GM10266 (cell line): ENCODE measurements around the gene RELL2.

ENCODE experiments used
- DNase-seq: peaks from one replicate; pipeline ENCODE4 v3.0.0; 2012; ENCODE audit errors: extremely low spot score
- TF ChIP-seq, protein P1 (sequence below): IDR thresholded peaks from 2 replicates; pipeline ENCODE4 v1.5.1; 2012; ENCODE audit warnings: mild to moderate bottlenecking, low read depth; ENCODE audit not compliant: control insufficient read depth, insufficient read depth; ENCODE audit errors: missing control alignments

The RELL2 gene

DNA sequence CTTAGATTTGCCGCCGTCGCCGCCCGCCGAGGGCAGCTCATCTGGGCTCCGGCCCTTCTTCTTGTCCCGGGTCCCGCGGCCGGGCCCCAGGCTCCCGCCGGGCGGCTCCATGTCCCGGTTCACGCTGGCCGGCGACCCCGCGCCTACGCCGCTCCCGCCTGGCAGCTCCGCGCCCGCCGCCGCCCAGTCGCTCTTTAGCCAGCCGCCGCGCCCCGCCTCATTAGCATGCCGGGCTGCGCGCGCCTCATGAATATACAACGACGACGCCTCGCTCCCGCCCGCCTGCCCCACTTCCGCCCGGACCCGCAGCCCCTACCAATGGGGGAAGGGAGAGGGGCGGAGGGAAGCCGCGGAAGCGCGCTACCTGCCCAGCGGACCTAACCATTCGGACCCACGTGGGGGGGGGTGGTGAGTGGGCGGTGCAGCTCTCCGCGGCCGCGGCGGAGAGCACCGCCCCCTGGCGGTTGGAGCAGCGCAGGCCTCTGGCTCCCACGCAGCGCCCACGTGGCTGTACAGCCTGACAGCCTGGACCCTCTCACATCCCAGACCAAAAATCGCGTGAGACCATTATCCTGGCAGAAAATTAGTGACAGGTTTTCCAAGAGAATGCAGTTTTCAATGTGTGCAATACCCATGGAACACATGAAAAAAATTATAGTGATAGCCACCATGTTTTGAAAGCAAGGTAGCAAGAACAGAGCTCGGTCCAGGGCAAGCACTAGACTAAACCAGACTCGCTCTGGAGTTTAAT lies 17.8 kb upstream of the RELL2 start, which contains the start of gene DIAPH1:
TSS of gene DIAPH1 (minus strand) at position 197 of the 751 bp plus-strand sequence. CDS start at position 111, 86 bp downstream.
- DNase-seq = peak; percentile 95
- TF ChIP-seq, protein P1, sequence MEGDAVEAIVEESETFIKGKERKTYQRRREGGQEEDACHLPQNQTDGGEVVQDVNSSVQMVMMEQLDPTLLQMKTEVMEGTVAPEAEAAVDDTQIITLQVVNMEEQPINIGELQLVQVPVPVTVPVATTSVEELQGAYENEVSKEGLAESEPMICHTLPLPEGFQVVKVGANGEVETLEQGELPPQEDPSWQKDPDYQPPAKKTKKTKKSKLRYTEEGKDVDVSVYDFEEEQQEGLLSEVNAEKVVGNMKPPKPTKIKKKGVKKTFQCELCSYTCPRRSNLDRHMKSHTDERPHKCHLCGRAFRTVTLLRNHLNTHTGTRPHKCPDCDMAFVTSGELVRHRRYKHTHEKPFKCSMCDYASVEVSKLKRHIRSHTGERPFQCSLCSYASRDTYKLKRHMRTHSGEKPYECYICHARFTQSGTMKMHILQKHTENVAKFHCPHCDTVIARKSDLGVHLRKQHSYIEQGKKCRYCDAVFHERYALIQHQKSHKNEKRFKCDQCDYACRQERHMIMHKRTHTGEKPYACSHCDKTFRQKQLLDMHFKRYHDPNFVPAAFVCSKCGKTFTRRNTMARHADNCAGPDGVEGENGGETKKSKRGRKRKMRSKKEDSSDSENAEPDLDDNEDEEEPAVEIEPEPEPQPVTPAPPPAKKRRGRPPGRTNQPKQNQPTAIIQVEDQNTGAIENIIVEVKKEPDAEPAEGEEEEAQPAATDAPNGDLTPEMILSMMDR = peak; percentile 97

DNA sequence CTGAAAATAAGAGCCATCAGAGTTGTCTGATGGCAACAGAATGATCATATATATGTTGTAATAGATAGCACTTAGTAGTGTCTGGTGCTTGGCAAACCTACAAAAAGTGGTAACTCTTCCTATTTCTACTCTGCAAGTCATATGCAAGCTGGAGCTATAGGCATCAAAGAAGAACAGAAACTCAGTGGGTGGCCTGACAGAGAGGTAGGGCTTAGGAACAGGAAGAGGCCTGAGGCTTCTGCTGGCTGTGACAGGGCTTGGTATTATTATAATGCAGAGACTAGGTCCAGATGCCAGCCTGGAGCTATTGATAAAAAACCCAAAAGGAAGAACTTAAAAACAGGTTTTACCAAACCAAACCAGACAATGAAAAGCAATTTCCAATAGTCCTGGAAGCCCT lies 13.6 kb upstream of the RELL2 start:
- TF ChIP-seq, protein P1 = no peak
- DNase-seq = peak; percentile 60

DNA sequence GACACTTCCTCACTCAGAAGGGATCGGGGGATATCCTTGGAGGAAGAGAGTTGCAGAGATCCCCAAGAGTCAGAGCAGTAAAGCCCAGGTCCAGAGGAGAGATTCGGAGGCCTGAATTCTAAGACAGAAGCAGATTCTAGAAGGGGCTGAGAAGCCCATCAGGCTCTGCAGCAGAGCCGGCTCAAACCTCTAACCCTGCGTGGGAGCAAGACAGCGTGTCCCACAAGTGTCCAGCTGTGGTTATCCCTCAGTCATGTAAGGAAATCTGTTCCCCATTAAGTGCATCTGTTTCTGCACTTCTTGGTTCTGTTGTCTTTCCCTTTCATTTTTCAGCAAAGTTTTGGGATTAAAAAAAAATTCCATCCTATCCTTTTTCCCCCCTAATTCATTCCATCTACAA lies 13.2 kb upstream of the RELL2 start:
- no peak for DNase-seq
- TF ChIP-seq, protein P1 = no peak

DNA sequence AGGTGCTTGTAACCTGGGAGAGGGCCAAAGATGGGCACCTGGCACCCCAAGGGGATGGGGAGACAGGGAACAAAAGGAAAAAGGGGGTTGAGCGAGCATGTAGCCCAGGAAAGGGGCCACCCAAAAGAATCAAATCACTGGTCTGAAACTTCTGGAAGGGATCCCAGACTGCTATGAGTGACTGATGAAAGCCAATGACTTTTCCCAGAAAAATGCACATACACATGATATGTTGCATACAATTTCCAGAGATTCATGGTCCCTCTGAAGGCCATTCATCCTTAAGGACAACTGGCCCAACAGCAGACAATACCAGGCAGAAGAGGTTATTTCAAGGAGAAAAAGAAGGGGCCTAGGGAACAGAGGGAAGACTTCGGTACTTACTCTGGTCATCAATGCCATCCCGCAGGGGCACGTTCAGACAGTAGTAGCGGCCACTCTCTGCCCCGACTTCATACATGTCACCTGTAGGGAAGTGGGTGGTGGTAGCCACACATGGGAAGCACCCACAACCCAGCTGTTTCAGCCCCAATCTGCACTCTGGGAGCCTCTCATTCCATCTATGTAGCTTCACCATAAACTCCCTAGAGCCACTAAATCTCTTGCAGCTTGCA lies 8.5 kb upstream of the RELL2 start:
- TF ChIP-seq, protein P1 = no peak
- DNase-seq = no peak

DNA sequence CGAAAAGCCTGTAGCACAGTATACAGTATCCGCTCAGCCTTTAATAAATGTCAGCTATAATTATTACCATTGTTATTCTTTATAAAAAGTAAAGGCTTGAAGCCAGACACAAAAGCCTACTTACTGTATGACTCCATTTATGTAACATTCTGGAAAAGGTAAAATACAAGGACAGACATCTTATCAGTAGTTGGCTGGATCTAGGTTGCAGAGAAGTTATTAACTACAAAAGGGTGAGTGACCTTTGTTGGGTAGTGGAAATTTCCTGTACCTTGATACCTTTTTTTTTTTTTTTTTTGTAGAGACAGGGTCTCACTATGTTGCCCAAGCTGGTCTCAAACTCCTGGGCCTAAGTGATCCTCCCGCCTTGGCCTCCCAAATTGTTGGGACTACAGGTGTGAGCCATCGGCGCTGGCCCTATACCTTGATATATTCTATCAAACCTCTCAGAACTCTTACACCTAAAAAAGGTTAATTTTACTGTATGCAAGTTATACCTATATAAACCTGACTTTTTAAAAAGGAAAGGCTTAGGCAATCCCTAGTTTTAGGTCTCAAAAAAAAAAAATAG lies 6.1 kb upstream of the RELL2 start:
- TF ChIP-seq, protein P1 = no peak
- DNase-seq = no peak

DNA sequence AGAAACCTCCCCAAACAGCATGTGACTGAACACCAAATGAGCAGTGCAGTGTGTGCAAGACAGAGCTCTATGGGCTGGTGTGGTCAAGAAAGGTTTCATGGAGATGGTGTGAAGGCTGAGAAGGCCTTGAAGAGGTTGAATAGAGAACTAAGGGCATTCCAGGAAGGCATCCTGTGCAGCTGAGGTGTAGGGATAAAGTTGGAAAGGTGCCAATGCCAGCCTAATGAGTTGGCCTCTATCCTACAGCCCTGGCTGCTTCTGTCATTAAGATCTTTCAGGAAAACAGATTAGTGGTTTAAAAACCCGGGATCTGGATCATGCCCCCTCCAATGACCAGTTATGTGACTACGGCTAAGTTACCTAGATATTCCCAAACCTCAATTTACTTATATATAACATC lies 4.1 kb upstream of the RELL2 start:
- TF ChIP-seq, protein P1 = no peak

DNA sequence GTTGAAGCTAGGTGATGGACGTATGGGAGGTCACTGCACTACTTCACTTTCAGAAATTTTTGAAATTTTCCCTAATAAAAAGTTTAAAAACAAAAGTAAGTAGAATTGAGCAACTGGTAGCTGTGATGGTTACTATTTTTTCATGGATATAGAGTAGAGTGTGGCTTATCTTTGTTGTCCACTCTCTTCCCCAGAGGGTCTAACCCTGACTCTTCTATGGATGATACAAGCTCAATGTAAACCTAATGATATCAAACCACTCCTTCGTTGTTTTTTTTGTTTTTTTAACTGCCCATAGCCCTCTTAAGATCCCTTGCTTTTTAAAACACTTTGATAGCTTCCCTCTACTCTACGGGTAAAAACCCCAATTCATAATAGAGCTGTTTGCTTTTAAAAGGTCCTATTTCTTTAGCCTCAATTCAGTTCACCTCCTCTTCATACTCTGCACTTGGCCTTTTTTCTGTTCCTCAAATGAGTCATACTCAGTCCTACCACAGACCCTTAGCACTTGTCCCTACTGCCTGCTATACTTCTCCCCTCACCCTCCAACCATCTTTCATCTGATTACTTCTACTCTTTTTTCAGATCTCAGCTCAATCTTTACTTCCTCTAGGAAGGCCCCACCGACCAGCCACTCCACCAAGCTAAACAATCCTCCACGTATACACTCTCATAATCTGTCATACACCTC lies 2.8 kb upstream of the RELL2 start:
- peak; percentile 76 for DNase-seq
- TF ChIP-seq, protein P1 = no peak

More for the DNA sequence above, 4.1 kb upstream of the RELL2 start:
- DNase-seq = no peak
